CD4-positive, alpha-beta T cell treated with Interleukin-15 for 4 hours (primary cell): ENCODE data around the gene HIVEP3.
"Not testable (repeated sequence)": the region's sequence is repeated elsewhere in the genome, so short reads cannot be mapped to it uniquely, and the experiment has no call there.

Experiments used
- DNase-seq: peaks from one replicate; pipeline ENCODE4 v3.0.0-alpha.2; 2020; ENCODE audit warnings: low spot score

Gene HIVEP3

GRCh38 chr1:41918450-41919043 is at the start of gene HIVEP3:
Gene HIVEP3, minus strand, starts transcription at chr1:41918922.
- DNase-seq: no peak

- DNase-seq: no peak
These were observed 45.7 kb upstream of the HIVEP3 start for GRCh38 chr1:41964400-41964799.

- DNase-seq: no peak
These were observed 44.9 kb upstream of the HIVEP3 start for GRCh38 chr1:41963636-41964035.

- DNase-seq: no peak
These were observed 39.4 kb upstream of the HIVEP3 start for GRCh38 chr1:41958015-41958673.

GRCh38 chr1:41957568-41957967 is 38.8 kb upstream of the HIVEP3 start:
- DNase-seq: no peak

- DNase-seq: no peak
These were observed 36.9 kb upstream of the HIVEP3 start for GRCh38 chr1:41955461-41956159.

- no peak for DNase-seq
These were observed 35.8 kb upstream of the HIVEP3 start for GRCh38 chr1:41954533-41954944.

GRCh38 chr1:41953291-41953690 is 34.6 kb upstream of the HIVEP3 start:
- DNase-seq: no peak

GRCh38 chr1:41952208-41952607 is 33.5 kb upstream of the HIVEP3 start:
- DNase-seq: no peak

GRCh38 chr1:41951492-41951891 is 32.8 kb upstream of the HIVEP3 start:
- DNase-seq: not testable (repeated sequence)

GRCh38 chr1:41950820-41951219 is 32.1 kb upstream of the HIVEP3 start:
- DNase-seq: no peak

- DNase-seq: not testable (repeated sequence)
These were observed 27.2 kb upstream of the HIVEP3 start for GRCh38 chr1:41945946-41946345.

GRCh38 chr1:41943717-41944116 is 25.0 kb upstream of the HIVEP3 start:
- no peak for DNase-seq

GRCh38 chr1:41942278-41942677 is 23.6 kb upstream of the HIVEP3 start:
- DNase-seq: no peak

GRCh38 chr1:41941381-41941780 is 22.7 kb upstream of the HIVEP3 start:
- DNase-seq: no peak

GRCh38 chr1:41939194-41939593 is 20.5 kb upstream of the HIVEP3 start:
- no peak for DNase-seq

GRCh38 chr1:41936107-41936506 is 17.4 kb upstream of the HIVEP3 start:
- no peak for DNase-seq

GRCh38 chr1:41935226-41935625 is 16.5 kb upstream of the HIVEP3 start:
- no peak for DNase-seq

- DNase-seq: no peak
These were observed 14.4 kb upstream of the HIVEP3 start for GRCh38 chr1:41933106-41933505.

- DNase-seq: no peak
These were observed 12.9 kb upstream of the HIVEP3 start for GRCh38 chr1:41931578-41931977.

GRCh38 chr1:41927118-41927517 is 8.4 kb upstream of the HIVEP3 start:
- DNase-seq: no peak

GRCh38 chr1:41925712-41926111 is 7.0 kb upstream of the HIVEP3 start:
- DNase-seq: no peak

GRCh38 chr1:41924911-41925310 is 6.2 kb upstream of the HIVEP3 start:
- no peak for DNase-seq
